RCC 7860 (cell line): ENCODE measurements around the gene EFCAB8.
"Not testable (repeated sequence)": the region's sequence is repeated elsewhere in the genome, so short reads cannot be mapped to it uniquely, and the experiment has no call there.

Experiments
- DNase-seq: peaks from one replicate; pipeline ENCODE4 v3.0.0-alpha.2; 2015; ENCODE audit warnings: low spot score
- FAIRE-seq: peaks from 2 replicates; lab custom pipeline; 2012; peaks lifted over from hg19 to GRCh38; lab: Jason Lieb, UNC

Gene EFCAB8

DNA sequence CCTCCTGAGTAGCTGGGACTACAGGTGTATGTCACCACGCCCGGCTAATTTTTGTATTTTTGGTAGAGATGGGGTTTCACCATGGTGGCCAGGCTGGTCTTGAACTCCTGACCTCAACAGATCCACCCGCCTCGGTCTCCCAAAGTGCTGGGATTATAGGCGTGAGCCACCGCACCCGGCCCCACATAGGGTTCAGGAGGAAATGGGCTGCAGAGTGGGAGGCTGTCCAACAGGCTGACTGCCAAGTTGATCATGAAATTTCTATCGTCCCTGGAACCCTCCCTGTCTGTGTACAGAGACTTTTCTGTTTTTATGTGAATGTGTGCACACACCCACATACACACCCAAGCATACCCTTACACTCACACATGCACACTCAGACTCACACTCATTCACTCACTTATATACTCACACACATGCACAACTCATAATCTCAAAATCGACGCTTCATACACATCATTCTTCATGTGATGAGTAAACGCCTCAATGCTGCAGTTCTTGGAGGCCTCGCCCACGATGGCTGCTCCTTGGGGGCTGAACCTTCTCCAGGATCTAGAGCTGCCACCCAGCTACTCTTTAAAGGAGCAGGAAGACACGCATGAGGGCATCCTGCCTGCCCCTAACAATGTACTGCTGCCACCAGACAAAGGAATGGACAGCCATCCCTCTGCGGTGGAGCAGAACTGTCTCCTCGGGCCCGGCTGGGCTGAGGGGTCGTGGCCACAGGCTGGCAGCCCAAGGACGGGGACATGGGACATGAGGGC, 109.9 kb downstream of the EFCAB8 start:
- DNase-seq (no peak), FAIRE-seq (no peak)

DNA sequence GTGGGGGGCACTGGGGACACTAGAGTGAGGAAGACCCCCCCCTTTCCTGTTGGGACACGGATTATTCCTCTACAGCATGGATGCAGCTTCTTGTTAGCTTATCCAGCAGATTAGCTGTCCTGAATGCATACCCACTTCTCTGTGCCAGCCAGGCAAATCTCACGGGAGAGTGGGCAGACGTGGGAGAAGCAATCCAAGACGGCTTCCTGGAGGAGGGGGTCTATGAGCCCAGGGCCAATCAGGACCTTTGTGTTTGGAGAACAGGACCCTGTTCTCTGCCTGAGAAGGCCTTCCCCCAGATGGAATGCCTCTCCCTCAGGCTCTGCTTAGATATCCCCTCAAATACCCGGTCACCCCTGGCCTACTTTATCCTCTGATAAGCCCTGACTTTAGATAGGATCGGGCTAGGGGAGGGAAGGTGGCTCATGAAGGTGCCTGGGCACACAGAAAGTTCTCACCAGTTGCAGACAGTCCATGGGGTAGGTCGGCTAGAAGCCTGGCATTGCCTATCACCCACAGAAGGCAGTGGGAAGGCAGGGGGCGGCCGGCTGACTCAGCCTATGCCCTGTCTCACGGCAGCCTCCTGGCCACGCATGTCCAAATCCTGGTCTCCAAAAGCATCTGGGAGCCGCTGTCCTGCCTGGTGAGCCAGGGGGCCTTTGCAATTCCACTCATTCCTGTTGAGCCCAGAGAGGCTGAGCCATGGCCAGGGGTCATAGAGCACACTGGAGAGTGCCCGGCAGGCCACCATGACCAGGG, 110.8 kb downstream of the EFCAB8 start:
- DNase-seq: no peak

DNA sequence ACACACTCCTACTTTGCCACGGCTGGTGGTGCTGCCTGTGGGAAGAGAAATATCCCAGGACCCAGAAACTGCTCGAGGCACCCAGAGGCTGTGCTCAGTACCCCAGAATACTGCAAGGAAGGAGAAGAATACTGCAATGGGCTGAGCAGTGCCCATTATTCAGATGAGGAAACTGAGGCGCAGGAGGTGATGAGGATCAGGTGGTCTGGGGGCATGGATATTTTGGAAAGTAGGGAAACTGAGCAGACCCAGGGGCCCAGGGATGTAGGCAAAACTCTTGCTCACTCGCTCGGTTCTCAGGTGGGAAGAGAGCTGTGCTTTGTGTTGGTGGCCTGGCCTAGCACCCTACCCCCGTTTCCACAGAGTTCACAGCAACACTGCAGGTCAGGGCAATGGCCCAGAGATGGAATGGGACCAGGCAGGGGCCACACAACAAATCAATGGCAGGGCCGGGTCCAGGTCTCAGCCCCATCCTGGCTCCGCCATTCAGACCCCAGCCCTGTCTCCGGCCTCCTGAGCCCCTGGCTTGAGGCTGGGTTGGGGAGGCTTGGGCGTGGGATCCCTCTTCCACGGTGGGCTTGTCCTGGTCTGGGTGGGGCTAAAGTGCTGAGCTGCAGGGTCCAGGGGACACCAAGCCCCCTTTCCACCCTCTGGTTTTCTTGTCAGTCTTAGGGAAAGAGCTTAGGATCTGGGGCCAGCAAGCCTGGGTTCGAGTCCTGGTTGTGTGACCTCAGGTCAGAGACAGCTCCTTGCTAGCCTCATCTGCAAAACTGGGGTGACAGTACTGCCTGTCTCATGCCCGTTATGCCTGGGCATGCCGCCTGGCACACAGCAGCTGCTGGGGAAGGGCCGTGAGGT, 111.6 kb downstream of the EFCAB8 start:
- DNase-seq: no peak

More for the DNA sequence above, 110.8 kb downstream of the EFCAB8 start:
- no peak for FAIRE-seq

DNA sequence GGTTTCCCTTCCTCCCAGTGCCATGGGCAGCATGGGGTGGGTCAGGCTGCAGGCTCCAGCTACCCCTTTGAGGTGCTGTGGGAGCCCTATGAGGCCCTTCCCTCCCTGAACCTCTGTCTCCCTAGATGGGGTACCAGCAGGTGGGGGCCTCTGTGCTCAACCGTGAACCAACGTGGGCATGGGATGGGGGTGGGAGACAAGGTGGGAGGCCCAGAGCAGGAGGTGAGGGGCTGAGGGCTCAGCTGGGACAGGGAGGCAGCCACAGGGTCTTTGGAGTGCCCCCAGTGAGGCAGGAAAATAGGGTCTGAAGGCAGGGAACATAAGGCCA, 112.2 kb downstream of the EFCAB8 start:
- FAIRE-seq: no peak

More for the DNA sequence above, 111.6 kb downstream of the EFCAB8 start:
- FAIRE-seq: no peak

DNA sequence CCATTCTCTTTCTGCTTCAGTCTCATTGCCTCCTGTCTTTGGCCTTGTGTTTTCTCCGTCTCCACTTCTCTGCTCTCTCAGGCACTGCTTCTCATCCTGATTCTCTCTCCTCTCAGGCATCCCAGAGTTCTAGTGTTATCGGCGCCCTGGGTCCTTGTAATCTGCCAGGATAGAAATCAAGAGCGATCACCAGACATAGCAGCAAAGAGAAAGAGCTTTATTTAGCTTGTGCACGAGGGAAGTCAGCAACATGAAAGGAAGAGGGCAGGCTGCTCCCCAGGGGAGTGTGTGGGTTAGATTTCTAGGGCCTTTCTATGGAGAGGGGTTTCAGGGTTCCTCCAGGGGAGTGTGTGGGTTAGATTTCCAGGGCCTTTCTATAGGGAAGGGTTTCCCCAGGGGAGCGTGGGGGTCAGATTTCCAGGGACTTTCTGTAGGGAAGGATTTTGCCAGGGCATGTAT, 113.0 kb downstream of the EFCAB8 start:
- DNase-seq (no peak), FAIRE-seq (no peak)

More for the DNA sequence above, 112.2 kb downstream of the EFCAB8 start:
- no peak for DNase-seq

DNA sequence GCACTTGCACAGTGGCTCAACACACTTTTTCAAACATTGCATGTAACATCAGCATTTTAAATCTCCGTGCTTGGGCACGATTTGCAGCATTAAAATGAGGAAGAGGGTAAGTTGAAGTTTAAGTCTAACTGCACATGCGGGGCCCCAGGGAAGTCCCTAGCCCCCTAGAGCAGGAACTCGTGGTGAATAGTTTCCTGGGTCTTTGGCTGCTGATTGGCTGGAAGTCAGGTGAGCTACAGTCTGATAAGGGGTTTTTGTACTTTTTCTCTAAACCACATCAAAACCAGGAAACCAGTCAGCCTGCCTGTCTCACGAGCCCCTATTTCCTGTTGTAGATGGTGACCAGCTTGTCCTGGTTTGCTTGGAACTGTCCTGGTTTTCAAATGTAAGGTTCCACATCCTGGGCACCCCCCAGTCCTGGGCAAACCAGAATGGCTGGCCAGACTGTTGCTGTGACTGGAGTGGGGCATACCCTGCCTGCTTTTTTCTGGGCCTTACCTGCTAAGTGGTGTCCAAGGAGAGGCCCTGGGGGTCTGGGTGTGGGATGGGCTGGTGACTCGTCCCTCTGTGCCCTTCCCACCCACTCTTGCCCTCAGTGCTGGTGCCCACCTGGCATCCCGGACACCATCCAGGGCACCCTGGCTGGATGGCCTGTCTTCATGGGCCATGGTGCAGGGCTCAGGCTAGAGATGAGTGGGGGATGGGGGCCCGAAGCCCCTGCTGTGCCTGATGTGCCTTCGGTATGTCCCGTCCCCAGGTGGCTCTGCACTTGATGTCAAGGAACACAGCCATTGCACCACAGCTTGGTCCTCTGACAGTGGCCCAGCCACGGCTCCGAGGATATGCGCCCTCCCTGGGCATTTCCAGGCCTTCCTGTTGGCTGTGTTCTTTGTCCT, 113.7 kb downstream of the EFCAB8 start:
- DNase-seq: no peak
- no peak for FAIRE-seq

DNA sequence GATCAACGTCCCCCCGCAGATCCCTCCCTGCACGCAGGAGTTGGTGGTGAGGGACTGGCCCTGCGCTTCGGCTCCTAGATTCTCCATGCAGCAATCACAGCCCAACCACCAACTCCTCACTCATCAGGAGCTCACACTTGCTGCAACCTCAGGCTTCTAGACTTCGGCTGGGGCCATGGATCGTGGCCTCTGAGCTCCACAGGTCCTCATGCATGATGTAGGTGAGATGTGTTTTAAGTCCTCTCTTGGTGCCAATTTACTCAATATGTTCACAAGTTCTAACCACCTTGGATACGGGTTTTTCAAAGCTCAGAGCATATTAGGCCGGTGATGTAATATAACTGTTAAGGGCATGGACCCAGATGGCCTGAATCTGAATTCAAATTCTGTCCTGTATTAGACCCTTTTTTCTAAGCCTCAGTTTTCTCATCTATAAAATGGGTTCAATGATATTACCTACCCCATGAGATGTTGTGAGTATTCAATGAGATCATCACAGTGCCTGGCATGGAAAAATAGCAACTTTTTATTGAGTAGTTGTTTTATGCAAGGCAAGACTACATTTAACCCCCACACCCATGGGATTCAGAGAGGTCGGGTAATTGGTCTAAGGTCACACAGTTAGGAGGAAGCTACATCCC, 114.5 kb downstream of the EFCAB8 start:
- no peak for DNase-seq
- FAIRE-seq: no peak

DNA sequence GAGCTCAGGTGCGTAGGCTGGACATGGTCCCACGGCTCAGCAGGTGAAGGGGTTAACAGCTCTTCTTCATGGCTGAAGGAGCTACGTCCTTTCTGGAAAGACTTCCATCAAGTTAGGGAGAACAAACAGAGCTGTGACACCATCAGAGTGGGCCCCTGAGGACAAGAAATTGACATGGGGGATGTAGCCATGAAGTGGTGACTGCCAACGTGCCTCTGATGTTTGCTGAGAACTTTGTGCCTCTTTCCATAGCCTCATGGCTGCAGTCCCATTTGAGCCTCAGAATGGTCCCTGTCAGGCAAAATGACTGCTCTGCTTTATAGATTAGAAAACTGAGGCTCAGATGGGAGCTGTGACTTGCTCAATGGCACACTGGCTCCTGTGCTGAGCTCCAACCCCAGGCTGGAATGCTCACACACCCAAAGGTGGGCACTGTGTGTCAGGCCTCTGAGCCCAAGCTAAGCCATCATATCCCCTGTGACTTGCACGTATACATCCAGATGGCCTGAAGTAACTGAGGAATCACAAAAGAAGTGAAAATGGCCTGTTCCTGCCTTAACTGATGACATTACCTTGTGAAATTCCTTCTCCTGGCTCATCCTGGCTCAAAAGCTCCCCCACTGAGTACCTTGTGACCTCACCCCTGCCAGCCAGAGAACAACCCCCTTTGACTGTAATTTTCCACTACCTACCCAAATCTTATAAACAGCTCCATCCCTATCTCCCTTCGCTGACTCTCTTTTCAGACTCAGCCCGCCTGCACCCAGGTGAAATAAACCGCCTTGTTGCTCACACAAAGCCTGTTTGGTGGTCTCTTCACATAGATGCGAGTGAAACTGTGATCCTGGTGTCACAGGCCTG, 115.7 kb downstream of the EFCAB8 start:
- DNase-seq: not testable (repeated sequence)

DNA sequence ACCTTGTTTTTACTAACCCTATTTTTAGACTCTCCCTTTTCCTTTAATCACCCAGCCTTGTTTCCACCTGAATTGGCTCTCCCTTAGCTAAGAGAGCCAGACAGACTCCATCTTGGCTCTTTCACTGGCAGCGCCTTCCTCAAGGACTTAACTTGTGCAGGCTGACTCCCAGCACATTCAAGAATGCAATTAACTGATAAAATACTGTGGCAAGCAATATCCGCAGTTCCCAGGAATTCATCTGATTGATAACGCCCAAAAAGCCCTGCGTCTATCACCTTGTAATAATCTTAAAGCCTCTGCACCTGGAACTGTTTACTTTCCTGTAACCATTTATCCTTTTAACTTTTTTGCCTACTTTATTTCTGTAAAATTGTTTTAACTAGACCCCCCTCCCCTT, 116.4 kb downstream of the EFCAB8 start:
- not testable (repeated sequence) for DNase-seq, FAIRE-seq

More for the DNA sequence above, 115.7 kb downstream of the EFCAB8 start:
- not testable (repeated sequence) for FAIRE-seq

DNA sequence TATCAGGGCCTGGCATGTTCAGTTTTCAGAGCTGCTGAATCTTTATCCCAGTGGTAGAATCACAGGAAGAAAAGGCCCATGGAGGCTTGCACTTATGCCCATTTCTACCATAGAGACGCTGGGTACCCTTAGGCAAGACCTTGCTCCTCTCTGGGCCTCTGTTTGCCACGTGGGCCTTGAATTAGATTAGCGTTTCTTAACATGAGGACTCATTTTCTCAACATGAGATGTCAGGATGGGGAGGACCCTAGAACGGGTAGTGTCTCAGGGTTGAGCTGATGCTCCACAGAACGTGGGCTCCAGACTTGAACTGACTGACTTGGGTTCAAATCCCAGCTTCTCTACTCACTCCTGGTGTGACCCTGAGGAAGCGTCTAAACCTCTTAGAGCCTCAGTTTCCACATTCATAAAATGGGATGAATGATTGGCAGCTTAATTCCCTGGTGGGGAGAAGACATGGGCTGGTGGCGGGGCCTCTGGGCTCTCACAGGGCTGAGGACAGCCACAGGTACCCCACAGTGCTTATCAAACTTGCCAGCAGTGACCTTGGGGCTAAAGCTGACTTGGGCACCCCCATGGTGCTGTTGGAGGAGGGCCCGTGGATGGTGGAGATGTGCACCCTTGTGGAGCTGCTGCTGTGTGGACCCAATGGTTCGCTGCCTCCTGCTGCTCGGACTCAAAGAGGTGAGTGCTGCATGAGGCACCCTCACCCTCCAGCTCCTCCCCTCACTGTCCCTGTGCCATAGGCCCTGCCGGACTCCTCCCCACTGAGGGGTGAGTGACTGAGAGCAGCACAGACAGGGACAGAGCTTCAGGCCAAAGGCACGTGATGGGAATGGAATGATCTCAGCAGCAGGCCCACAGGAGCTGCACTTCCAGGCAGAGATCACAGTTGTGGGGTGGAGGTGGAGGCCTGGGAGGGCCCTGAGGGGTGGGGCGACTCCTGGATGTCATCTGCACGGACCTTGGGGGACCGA, 117.3 kb downstream of the EFCAB8 start:
- no peak for FAIRE-seq
- no peak for DNase-seq

DNA sequence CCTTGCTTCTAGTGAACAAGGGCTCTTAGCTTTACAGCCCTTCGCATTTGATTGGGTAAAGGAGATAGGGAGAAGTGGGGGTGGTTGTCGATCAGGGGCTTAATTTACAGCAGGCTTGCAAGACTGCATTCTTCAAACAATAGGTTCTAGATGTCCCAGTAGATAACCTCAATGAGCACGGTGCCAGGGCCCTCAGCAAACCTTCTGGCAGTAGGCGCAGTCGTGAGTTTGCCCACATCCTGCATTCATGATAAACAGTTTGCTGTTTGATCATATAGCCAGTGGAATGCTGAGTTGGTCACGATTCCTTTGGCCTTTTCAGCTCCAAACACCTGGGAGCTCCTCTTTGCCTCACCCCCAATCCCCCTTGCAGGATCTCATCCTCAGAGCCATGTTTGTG, 118.0 kb downstream of the EFCAB8 start:
- DNase-seq (no peak), FAIRE-seq (no peak)

DNA sequence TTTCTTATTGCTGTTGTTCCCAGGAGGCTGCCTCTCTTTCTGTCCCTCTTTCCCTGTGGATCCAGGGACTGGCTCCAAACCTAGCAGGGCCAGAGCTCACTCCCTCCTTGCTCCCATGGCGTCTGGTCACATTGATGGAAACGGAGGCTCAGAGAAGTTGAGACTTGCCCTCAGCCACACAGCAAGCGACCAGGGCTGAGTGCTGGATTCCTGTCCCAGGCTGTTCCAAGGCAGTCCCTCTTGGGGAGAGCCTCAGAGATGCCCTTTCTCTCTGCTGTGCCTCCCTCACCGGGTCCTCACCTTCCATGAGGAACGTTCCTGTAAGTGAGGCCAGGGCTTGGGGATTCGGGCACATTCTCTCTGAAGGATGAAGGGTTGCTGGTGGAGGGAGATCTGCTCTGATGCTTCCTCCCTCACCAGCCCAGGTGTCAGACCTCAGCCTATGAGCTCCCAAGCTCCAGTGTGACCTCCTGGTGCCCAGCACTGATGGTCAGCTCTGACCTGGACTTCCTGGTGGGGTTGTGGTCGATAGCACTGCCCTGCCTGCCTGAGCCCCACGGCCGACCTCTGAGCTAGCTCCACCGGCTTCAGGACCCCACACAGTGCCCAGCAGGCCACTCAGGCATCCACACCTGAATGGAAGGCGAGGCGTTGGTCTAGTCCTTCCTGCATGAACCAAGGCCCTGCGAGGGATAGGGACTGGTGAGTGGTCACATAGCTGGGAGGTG, 118.7 kb downstream of the EFCAB8 start:
- DNase-seq (no peak), FAIRE-seq (no peak)

DNA sequence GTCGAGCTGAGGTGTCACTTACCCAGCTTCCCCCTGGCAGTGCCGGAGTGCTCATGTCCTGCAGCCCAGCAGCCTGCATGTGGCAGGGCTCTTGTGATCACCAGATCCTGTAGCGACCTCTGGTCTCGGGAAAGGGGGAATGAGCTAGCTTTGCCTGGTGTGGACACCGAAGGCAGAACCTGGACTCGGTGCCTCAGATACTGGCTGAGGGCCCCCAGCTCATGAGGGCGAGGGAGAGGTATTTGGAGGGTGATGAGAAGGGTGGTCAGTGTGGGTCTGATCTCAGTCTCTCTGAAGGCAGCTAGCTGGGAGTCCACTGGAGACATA, 119.2 kb downstream of the EFCAB8 start:
- no peak for DNase-seq
- FAIRE-seq: no peak

DNA sequence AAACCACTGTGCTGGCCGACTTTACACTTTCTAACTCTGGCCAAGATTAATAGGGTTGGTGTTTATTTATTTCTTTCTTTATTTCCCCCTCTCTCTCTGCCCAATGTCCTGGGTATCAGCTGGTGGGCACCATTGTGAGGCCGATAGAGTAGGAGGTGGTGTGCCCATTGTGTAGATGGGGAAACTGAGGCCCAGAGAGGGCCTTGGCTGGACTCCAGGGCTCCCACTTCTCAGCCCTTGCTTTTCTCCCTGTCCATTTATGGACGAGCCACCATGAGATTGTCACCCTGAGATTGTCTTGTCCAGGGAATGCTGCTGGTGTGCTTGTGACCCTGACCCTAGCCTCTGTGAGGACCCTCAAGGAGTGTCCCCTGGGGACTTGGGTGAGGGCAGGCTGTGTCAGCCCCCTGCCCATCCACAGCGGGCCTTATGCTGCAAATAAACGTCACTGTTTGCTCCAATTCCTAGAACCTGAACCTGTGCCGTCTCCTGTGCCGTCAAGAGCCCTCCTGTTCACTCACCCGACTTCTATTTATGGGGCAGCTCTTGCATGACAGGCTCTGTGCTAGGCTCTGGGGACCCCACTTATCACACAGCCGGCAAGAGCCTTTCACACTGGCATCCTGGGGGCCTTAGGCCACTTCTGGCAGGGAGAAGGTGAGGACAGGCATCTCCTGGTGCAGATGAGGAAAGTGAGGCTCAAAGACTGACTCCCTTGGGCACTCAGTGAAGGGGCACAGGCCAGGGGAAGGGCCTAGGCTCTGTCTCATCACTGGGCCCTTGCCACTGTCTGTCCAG, 120.7 kb downstream of the EFCAB8 start:
- DNase-seq: no peak
- FAIRE-seq: no peak

DNA sequence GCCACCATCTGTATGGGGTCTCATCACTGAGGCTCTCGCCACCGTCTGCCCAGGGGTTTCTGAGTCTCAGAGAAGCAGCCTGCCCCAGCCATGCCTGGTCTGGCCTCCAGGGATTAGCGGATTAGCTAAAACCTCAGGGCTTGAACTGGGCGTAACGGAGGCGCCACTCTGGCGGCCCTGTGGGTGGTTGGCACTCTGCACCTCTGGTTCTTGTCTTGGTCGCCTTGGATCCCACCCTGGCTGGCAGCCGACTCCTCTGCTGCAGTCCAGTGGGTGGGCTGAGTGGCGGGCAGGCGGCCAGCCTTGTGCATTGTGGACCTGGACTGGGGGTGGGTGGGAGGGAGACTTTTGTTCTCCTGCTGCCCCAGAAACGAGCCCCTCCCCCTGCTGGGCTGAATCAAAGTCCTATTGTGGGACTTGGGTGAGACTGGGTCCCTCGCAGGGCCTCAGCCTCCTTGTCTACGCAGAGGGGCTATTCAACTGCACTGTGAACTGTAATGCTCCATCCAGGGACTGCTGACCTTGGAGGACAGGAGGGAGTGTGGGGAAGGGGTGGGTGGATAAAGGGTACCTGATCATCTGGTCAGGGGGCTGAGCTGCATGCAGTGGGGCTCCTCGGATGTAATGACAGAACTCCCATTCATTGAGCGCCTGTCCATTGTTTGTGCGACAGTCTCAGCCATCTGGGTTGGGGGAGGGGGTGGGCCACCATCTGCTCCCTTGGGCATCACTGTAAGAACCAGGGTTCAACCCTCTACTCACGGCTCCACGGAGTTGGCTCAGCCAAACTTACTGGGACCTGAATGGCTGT, 121.6 kb downstream of the EFCAB8 start:
- no peak for FAIRE-seq
- no peak for DNase-seq
